Osteocyte (in vitro differentiated cells): ENCODE measurements around the gene C22orf42. TPM values are rescaled to one million over a fixed set of nuclear protein-coding genes. Genes with fewer than 3 reads are reported as not detected.
A peak's percentile ranks its signal among the peaks of the same experiment; 100 is the strongest.
"Not testable (repeated sequence)": the region's sequence is repeated elsewhere in the genome, so short reads cannot be mapped to it uniquely, and the experiment has no call there.

Experiments used
- DNase-seq: peaks from one replicate; pipeline ENCODE4 v3.0.0; 2021; ENCODE audit warnings: mixed read lengths; ENCODE audit not compliant: unreplicated experiment; ENCODE audit errors: extremely low spot score
- H3K27ac Mint-ChIP-seq: one replicate; pipeline ENCODE4 v1.8.0; 2021; ENCODE audit warnings: mild to moderate bottlenecking, mixed read lengths; ENCODE audit not compliant: unreplicated experiment
- H3K27me3 Mint-ChIP-seq: one replicate; pipeline ENCODE4 v1.8.0; 2021; ENCODE audit warnings: mixed read lengths; ENCODE audit not compliant: unreplicated experiment
- H3K36me3 Mint-ChIP-seq: one replicate; pipeline ENCODE4 v1.8.0; 2021; ENCODE audit warnings: mixed read lengths; ENCODE audit not compliant: unreplicated experiment
- H3K4me1 Mint-ChIP-seq: one replicate; pipeline ENCODE4 v1.8.0; 2021; ENCODE audit warnings: mixed read lengths; ENCODE audit not compliant: unreplicated experiment
- H3K4me3 Mint-ChIP-seq: one replicate; pipeline ENCODE4 v1.8.0; 2021; ENCODE audit warnings: mild to moderate bottlenecking, moderate library complexity, mixed read lengths; ENCODE audit not compliant: unreplicated experiment
- H3K9me3 Mint-ChIP-seq: one replicate; pipeline ENCODE4 v1.8.0; 2021; ENCODE audit warnings: mixed read lengths; ENCODE audit not compliant: unreplicated experiment
- total RNA-seq: library from RNA; stranded (reverse); gene quantifications from 2 replicates; pipeline ENCODE4 v1.2.1, GENCODE V29; 2021
- TF ChIP-seq, protein P1 (sequence below): fragments of 200-600 bp; sonication (generic); IDR thresholded peaks from 2 replicates; pipeline ENCODE4 v1.5.0; 2021; ENCODE audit warnings: antibody characterized with exemption, mild to moderate bottlenecking, moderate library complexity

C22orf42 gene
- total RNA-seq, 1 donor from 2014 or later, result not detected

DNA sequence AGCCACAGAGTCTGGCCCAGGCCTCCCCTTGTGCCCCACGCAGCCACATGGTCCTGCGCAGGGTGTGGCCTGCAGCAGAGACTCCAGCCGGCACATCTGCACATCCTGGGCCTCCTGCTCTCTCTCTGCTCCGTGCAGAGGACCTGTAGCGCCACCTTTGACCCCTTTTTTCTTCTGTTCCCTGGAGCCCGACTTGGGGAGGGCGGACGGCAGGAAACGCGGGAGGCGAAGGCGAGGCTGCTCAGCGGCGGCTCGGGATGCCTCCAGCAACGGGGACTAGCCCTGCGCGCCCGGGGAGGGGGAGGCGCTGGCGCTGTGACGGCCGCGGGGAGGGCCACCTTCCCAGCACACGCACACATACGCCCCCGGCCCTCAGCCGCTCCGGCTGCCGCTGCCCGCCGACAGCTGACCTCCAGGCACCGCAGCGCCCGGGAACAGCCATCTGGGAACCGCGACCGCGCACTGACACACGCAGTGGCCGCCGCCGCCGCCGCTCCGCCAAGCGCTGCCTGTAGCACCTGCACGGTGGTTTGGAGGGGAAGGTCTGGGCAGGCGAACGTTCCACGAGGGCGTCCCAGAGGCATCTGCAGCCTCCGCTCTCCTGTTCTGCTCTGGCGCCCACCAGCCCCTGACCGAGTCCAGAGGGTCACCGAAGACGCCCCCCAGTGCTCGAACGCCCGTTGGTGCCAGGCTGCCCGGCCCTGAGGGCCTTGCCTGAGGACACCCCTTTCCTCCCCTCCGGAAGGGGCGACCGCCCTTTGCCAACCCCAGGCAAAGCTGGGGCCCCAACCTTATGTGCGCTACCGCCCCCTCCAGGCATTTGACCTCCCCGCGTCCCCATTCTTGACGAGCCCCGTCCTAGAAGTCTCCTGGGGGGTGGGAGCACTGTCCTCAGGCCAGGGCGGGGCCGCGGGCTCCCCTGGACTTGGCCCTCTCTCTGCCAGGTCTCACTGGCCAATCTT lies 16.9 kb upstream of the C22orf42 start:
- Mint-ChIP-seq H3K27me3 (peaks cover 9% of the 10 kb centered on the region), H3K4me3 (no peak overlapping the region), H3K36me3 (no peaks in the 10 kb centered on the region), H3K9me3 (no peaks in the 10 kb centered on the region), H3K27ac (no peak overlapping the region), H3K4me1 (no peaks in the 10 kb centered on the region)
- DNase-seq, result peak; percentile 84
- TF ChIP-seq, protein P1, sequence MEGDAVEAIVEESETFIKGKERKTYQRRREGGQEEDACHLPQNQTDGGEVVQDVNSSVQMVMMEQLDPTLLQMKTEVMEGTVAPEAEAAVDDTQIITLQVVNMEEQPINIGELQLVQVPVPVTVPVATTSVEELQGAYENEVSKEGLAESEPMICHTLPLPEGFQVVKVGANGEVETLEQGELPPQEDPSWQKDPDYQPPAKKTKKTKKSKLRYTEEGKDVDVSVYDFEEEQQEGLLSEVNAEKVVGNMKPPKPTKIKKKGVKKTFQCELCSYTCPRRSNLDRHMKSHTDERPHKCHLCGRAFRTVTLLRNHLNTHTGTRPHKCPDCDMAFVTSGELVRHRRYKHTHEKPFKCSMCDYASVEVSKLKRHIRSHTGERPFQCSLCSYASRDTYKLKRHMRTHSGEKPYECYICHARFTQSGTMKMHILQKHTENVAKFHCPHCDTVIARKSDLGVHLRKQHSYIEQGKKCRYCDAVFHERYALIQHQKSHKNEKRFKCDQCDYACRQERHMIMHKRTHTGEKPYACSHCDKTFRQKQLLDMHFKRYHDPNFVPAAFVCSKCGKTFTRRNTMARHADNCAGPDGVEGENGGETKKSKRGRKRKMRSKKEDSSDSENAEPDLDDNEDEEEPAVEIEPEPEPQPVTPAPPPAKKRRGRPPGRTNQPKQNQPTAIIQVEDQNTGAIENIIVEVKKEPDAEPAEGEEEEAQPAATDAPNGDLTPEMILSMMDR, result no peak

DNA sequence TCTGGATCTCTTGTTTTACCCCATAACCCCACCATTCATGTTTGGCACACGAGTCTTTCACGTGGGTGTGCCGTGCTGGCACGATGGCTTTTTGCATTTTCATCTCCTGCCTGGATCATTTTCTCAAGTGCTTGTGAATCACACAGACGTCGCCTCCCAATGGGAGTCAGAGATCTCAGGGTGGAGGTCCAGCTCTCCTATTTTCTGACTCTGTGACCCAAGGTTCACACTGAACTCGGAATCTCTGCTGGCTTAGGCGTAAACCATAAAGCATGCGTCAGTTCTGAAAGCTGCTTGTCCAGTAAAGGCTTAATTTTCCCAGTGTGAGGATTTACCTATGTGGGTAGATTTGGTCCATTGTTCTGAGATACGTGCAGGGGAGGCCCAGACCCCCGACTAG lies 16.0 kb upstream of the C22orf42 start:
- no peaks in the 10 kb centered on the region for H3K4me1 Mint-ChIP-seq
- peaks cover 9% of the 10 kb centered on the region for H3K27me3 Mint-ChIP-seq
- H3K4me3 Mint-ChIP-seq, result no peak overlapping the region
- no peak for DNase-seq
- H3K9me3 Mint-ChIP-seq, result no peaks in the 10 kb centered on the region
- TF ChIP-seq, protein P1, result no peak
- no peak overlapping the region for H3K27ac Mint-ChIP-seq
- H3K36me3 Mint-ChIP-seq, result no peaks in the 10 kb centered on the region

DNA sequence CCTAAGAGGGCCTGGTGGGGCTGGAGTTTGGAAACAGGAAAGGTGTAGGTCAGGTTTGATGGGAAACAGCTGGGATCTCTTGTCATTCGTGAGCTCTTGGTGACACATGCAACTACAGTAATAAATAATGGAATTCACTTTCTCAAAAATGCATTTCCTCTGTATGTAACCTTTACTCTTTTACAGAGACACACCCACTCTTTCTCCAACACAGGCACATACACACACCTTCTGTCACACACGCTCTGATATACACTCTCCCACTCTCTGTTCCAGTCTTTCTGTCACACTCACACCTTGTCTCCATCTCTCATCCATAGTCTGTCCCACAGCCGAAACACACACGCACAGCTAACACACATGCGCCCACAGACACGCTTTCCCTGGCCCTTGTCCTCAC lies 6.6 kb upstream of the C22orf42 start:
- no peak for DNase-seq
- Mint-ChIP-seq H3K27ac (no peak overlapping the region), H3K9me3 (no peaks in the 10 kb centered on the region), H3K27me3 (peaks cover 5% of the 10 kb centered on the region), H3K4me3 (no peak overlapping the region), H3K36me3 (no peaks in the 10 kb centered on the region), H3K4me1 (no peaks in the 10 kb centered on the region)
- TF ChIP-seq, protein P1, result no peak

DNA sequence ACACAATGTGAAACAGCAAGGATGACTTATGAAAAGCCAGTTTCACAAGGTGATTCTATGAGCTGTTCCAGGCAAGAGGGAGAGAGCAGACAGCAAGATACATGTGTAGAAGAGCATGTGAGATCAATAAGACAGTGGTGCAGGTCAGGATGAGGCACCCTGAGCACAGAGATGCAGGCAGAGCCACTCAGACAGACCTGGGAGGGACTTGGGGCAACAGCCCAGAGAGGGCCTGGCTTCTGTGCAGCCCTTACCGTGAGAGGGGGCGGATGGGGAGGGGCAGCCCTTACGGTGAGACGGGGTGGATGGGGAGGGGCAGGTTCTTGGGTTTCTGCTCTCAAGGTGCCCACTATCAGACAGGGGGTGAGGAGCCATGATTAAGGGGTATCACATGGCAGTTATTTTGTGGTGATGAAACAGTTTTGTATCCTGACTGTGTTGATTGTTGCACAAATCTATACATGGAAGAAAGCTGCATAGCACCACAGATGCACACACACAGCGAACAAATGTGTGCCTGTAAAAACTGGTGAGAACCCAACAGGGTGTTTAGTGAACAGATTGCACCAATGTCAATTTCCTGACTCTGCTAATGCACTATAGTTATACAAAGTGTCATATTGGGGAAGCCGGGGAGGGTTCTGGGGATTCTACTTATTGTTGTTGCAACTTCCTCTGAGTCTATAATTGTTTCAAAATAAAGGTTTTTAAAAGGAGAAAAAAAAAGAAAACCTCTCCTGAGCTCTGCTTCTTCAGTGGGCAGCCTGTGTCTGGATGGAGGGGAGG lies 5.2 kb upstream of the C22orf42 start:
- Mint-ChIP-seq H3K36me3 (no peaks in the 10 kb centered on the region), H3K27ac (no peak overlapping the region), H3K9me3 (no peaks in the 10 kb centered on the region), H3K4me3 (no peak overlapping the region), H3K27me3 (peaks cover 5% of the 10 kb centered on the region), H3K4me1 (no peaks in the 10 kb centered on the region)
- peak; percentile 59 for DNase-seq
- TF ChIP-seq, protein P1, result no peak

DNA sequence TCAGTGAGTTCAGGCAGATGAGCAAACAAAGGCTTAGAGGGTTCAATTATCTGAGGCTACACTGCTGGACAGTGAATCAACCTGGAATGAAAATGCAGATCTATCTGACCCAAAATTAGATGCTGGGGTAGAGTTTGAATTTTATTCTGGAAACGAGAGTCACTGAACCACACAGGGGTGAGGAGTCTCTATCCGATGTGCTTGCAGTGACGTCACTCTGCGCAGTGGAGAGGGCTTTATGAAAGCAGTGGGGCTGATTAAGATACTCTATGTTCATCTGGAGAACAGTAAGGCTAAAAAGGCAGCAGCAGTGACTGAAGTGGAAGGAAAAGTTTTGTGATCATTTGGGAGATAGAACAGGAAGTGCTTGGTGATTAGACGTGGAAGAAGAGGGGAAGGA lies 1.3 kb upstream of the C22orf42 start:
- H3K4me1 Mint-ChIP-seq, H3K4me3 Mint-ChIP-seq, H3K27me3 Mint-ChIP-seq, H3K36me3 Mint-ChIP-seq, H3K9me3 Mint-ChIP-seq, H3K27ac Mint-ChIP-seq: not testable (repeated sequence)
- peak; percentile 19 for DNase-seq

DNA sequence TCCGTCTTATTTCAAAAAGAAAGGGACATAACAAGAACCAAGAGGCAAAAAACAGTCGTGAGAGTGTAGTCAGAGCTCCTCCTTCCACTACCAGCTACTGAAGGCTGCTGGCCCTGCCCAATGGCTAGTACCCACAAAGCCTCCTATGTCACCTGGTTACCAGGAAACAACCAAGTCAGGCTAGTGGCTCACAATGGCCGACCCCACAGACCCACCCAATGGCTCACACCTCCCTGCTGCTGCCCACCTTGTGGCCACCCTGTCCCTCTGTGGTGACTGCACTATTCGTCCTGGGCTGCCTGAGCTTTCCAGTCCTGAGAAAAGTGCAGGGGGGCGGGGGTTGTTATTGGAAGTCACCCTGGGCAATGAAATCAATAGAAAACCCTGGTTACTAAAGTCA lies 1.5 kb downstream of the C22orf42 start:
- not testable (repeated sequence) for H3K36me3 Mint-ChIP-seq, H3K4me1 Mint-ChIP-seq, H3K27ac Mint-ChIP-seq, H3K4me3 Mint-ChIP-seq, H3K27me3 Mint-ChIP-seq, H3K9me3 Mint-ChIP-seq
- peak; percentile 62 for DNase-seq

DNA sequence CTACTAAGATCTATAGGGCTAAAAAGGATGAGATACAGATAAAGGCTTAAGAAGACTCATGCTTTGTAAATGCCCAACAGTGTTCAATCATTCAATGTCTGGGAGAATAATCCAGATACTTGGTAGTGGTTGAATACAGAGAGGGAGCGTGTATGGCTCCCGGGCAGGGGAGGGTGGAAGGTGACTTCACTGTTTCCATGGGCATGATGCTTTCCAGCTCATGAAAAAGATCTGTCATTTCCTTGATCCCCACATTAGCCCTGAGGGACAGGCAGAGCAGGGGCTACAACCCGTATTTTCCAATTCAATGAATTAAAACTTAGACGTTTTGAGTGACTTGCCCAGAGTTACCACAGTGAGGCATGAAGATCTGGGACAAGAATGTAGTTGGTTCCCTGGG lies 4.4 kb downstream of the C22orf42 start:
- peak; percentile 36 for DNase-seq
- not testable (repeated sequence) for H3K27ac Mint-ChIP-seq, H3K4me1 Mint-ChIP-seq, H3K36me3 Mint-ChIP-seq, H3K27me3 Mint-ChIP-seq, H3K4me3 Mint-ChIP-seq, H3K9me3 Mint-ChIP-seq

DNA sequence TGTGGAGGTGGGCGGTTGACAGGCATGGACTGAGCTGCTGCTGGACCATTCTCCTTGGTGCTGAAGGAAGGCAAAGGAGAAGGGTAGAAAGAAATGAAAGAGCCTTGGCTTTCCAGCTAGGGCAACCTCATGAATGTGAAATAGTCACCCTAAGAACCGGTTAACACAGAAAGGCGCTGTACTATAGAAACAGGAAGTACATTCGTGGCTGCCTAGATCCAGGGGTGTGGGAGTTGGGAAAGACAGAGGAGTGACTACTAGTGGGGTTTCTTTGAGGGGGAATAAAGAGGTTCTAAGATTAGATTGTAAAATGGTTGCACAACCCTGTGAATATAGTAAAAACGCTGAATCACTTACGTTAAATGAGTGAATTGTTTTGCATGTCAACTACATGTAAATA lies 7.5 kb downstream of the C22orf42 start:
- not testable (repeated sequence) for DNase-seq, H3K9me3 Mint-ChIP-seq, H3K4me3 Mint-ChIP-seq

More for the DNA sequence above, 7.5 kb downstream of the C22orf42 start:
- H3K27me3 Mint-ChIP-seq, H3K4me1 Mint-ChIP-seq, H3K27ac Mint-ChIP-seq, H3K36me3 Mint-ChIP-seq: not testable (repeated sequence)
